Natural killer cell (primary cell): Measurements from ENCODE around the gene GFRA4. TPM values are rescaled to one million over a fixed set of nuclear protein-coding genes. Genes with fewer than 3 reads are reported as not detected.

Experiments used
- ATAC-seq, 3 donors: fragments of 150-1000 bp in 2 of 3; fragments of 200-7000 bp in 1 of 3; cut with Tn5 transposase; 1 replicate in 1 of 3; 2 replicates in 2 of 3; pipeline ENCODE4 v1.10.0; 2021; ENCODE audit warnings: mild to moderate bottlenecking in 2 of 3, moderate library complexity in 2 of 3
- DNase-seq, 2 donors: peaks; one replicate each; pipeline versions ENCODE4 v3.0.0 to v3.0.0-alpha.2; 2013 to 2021; ENCODE audit warnings: mixed read lengths in 1 of 2
- H3K27ac ChIP-seq: one replicate; pipeline ENCODE4 v1.5.1; 2013; ENCODE audit warnings: mild to moderate bottlenecking, low read length
- H3K27me3 ChIP-seq: one replicate; pipeline ENCODE4 v1.6.1; 2013; ENCODE audit warnings: low read length; ENCODE audit not compliant: control insufficient read depth, insufficient read depth
- H3K36me3 ChIP-seq: one replicate; pipeline ENCODE4 v1.6.1; 2013; ENCODE audit warnings: low read length; ENCODE audit not compliant: control insufficient read depth, insufficient read depth
- H3K4me1 ChIP-seq: one replicate; pipeline ENCODE4 v1.6.1; 2013; ENCODE audit warnings: low read length; ENCODE audit not compliant: control insufficient read depth, insufficient read depth
- H3K4me3 ChIP-seq: one replicate; pipeline ENCODE4 v1.5.1; 2013; ENCODE audit warnings: low read length
- H3K9me3 ChIP-seq: one replicate; pipeline ENCODE4 v1.6.1; 2013; ENCODE audit warnings: low read length; ENCODE audit not compliant: control insufficient read depth, insufficient read depth
- H3K27ac Mint-ChIP-seq, 2 donors: one replicate each; pipeline ENCODE4 v1.8.0; 2022; ENCODE audit warnings: mild to moderate bottlenecking in 2 of 2, mixed read lengths in 2 of 2, moderate library complexity in 1 of 2
- H3K27me3 Mint-ChIP-seq, 2 donors: one replicate each; pipeline ENCODE4 v1.8.0; 2022; ENCODE audit warnings: low read depth in 2 of 2, mixed read lengths in 2 of 2
- H3K36me3 Mint-ChIP-seq: one replicate; pipeline ENCODE4 v1.8.0; 2022; ENCODE audit warnings: mixed read lengths
- H3K4me1 Mint-ChIP-seq, 2 donors: one replicate each; pipeline ENCODE4 v1.8.0; 2022; ENCODE audit warnings: mixed read lengths in 2 of 2
- H3K4me3 Mint-ChIP-seq: one replicate; pipeline ENCODE4 v1.8.0; 2022; ENCODE audit warnings: mild to moderate bottlenecking, moderate library complexity, mixed read lengths
- H3K9me3 Mint-ChIP-seq, 2 donors: one replicate each; pipeline ENCODE4 v1.8.0; 2022; ENCODE audit warnings: mixed read lengths in 2 of 2
- CTCF ChIP-seq: fragments of 200-600 bp; IDR thresholded peaks from one replicate; pipeline ENCODE4 v1.8.0; 2022; ENCODE audit warnings: antibody characterized with exemption
- WGBS: methylation state at CpG from one replicate; pipeline ENCODE4 v1.1.7; 2013; ENCODE audit warnings: missing lambda C conversion rate; ENCODE audit not compliant: insufficient coverage; 5-methylcytosine and 5-hydroxymethylcytosine counted together
- intact Hi-C: fragments of 100-400 bp; cut with micrococcal nuclease; formaldehyde crosslinking; loops from one replicate; pipeline ENCODE4 v1.14.2; 2022
- total RNA-seq, 4 donors: library from RNA; stranded (reverse); fragments of 120-200 nt in 1 of 4; gene quantifications; one replicate each; pipeline versions ENCODE4 v1.2.3 to v1.2.4, GENCODE V29; 2013 to 2022

The GFRA4 gene
- total RNA-seq, 3 donors from 2014 or later (not counting 1 experiment from before 2014, with no cell fraction given) = not detected

GRCh38 chr20:3669710-3670367, 6.6 kb upstream of the GFRA4 start:
- WGBS = 88% methylated on average over 13 of the region's 13 CpGs
- no peak for TF ChIP-seq CTCF
- Mint-ChIP-seq H3K36me3 (no peaks in the 10 kb centered on the region), H3K4me1 (peaks cover 24 to 34% of the 10 kb centered on the region in 2 donors), H3K27ac (no peak overlapping the region), H3K27me3 (peaks cover 29 to 32% of the 10 kb centered on the region in 2 donors), H3K9me3 (no peaks in the 10 kb centered on the region), H3K4me3 (no peak overlapping the region)
- Histone ChIP-seq H3K4me1 (peaks cover 41% of the 10 kb centered on the region), H3K27ac (no peak overlapping the region), H3K27me3 (peaks cover 14% of the 10 kb centered on the region), H3K36me3 (no peaks in the 10 kb centered on the region), H3K9me3 (no peaks in the 10 kb centered on the region), H3K4me3 (no peak overlapping the region)
- intact Hi-C loops = no loop called here
- DNase-seq (no peak), ATAC-seq (no peak)

GRCh38 chr20:3667434-3668037, 4.3 kb upstream of the GFRA4 start:
- intact Hi-C loops = no loop called here
- H3K27ac Mint-ChIP-seq = peak overlapping the region in 1 of 2 donors; percentile 63
- 73% methylated on average over 6 of the region's 8 CpGs for WGBS
- TF ChIP-seq CTCF = no peak
- peaks cover 47% of the 10 kb centered on the region for H3K4me1 ChIP-seq
- H3K4me3 ChIP-seq = no peak overlapping the region
- H3K4me3 Mint-ChIP-seq = peak overlapping the region; percentile 75
- ATAC-seq = no peak
- peaks cover 26 to 37% of the 10 kb centered on the region in 2 donors for H3K4me1 Mint-ChIP-seq
- H3K36me3 Mint-ChIP-seq = no peaks in the 10 kb centered on the region
- no peak for DNase-seq
- peaks cover 22% of the 10 kb centered on the region for H3K27me3 ChIP-seq
- no peaks in the 10 kb centered on the region for H3K9me3 ChIP-seq
- peaks cover 23 to 29% of the 10 kb centered on the region in 2 donors for H3K27me3 Mint-ChIP-seq
- no peaks in the 10 kb centered on the region for H3K9me3 Mint-ChIP-seq
- no peak overlapping the region for H3K27ac ChIP-seq
- no peaks in the 10 kb centered on the region for H3K36me3 ChIP-seq

- Mint-ChIP-seq H3K9me3 (no peaks in the 10 kb centered on the region), H3K4me3 (no peak overlapping the region), H3K36me3 (no peaks in the 10 kb centered on the region), H3K27ac (no peak overlapping the region), H3K4me1 (peaks cover 26 to 43% of the 10 kb centered on the region in 2 donors), H3K27me3 (peaks cover 29 to 35% of the 10 kb centered on the region in 2 donors)
- DNase-seq (no peak), ATAC-seq (no peak)
- intact Hi-C loops = no loop called here
- 84% methylated on average over 2 of the region's 2 CpGs for WGBS
- no peak overlapping the region for H3K4me3 ChIP-seq
- H3K9me3 ChIP-seq = no peaks in the 10 kb centered on the region
- peaks cover 65% of the 10 kb centered on the region for H3K4me1 ChIP-seq
- H3K27me3 ChIP-seq = peaks cover 37% of the 10 kb centered on the region
- no peak for TF ChIP-seq CTCF
- H3K27ac ChIP-seq = no peak overlapping the region
- H3K36me3 ChIP-seq = no peaks in the 10 kb centered on the region
These were observed 659 bp upstream of the GFRA4 start for GRCh38 chr20:3663858-3664257.
